GM21423 (cell line): Measurements from ENCODE around the gene CLCN6.

ENCODE experiments used
- ATAC-seq: cut with Tn5 transposase; IDR thresholded peaks from one replicate; pipeline ENCODE4 v1.9.1; 2021; ENCODE audit warnings: mild to moderate bottlenecking, moderate library complexity; ENCODE audit not compliant: unreplicated experiment

Gene CLCN6, protein sequence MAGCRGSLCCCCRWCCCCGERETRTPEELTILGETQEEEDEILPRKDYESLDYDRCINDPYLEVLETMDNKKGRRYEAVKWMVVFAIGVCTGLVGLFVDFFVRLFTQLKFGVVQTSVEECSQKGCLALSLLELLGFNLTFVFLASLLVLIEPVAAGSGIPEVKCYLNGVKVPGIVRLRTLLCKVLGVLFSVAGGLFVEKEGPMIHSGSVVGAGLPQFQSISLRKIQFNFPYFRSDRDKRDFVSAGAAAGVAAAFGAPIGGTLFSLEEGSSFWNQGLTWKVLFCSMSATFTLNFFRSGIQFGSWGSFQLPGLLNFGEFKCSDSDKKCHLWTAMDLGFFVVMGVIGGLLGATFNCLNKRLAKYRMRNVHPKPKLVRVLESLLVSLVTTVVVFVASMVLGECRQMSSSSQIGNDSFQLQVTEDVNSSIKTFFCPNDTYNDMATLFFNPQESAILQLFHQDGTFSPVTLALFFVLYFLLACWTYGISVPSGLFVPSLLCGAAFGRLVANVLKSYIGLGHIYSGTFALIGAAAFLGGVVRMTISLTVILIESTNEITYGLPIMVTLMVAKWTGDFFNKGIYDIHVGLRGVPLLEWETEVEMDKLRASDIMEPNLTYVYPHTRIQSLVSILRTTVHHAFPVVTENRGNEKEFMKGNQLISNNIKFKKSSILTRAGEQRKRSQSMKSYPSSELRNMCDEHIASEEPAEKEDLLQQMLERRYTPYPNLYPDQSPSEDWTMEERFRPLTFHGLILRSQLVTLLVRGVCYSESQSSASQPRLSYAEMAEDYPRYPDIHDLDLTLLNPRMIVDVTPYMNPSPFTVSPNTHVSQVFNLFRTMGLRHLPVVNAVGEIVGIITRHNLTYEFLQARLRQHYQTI

DNA sequence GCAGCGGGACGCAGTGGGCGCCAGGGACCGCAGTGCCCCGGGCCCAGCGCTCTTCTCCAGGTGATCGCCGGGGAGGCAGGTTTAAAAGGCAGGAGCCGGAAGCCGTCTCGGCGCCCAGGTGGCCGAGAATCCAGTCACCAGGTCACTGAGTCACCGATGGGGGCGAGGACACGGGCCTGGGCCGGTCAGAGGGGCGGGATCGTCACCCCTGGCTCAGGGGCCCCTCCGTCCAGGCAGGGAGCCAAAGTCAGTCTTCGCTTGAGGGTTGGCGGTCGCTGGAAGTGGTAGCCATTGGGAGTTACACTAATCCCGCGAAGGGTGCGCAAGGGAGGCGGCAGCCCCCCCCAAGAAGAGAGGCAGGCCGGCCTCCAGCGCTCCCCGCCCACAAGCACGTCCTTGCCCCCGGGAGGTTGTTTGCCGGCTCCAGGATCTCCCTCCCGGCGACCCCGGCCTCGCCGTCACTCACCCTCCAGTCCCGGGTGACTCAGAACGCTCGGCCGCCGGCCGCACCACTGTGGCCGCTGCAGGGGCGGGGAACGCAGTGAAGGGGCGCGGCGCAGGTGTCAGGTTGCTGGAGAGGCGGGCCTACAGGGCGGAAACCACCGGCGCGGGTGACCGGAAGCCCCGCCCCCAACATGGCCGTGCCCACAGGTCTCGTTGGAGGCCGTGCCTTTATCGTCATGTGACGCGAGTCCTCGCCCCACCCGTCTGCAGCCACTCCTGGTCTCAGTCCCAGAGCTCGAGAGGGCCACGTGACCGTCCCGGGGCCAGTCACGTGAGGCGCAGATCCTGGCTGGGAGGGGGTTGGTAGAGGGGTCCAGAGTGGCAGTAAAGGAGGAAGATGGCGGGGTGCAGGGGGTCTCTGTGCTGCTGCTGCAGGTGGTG is at the start of gene CLCN6, which contains the start of gene MTHFR:
CLCN6 (plus strand) TSS at position 770 of the 885 bp plus-strand sequence; CDS start at position 842, 72 bp downstream.
MTHFR (minus strand) TSS at position 543 of the 885 bp plus-strand sequence. CDS start 2,848 bp downstream, outside the sequence.
- peak; percentile 75 for ATAC-seq

DNA sequence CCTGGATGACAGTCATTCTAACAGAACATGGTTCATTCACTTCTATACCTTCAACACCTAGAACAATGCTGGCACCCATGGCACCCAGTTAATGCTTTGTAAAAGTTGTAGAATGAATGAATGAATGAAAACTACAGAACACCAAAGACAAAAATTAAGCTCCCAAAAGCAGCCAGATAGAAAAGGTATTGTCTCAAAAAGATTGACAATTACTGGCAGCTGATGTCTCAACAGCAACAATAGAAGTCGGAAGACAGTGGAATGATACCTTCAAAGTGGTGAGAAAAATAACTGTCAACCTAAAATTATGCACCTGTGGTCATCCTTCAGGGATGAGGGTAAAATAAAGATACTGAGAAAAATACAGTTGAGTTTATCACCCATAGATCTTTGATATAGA is 48.9 kb upstream of the CLCN6 start:
- no peak for ATAC-seq

DNA sequence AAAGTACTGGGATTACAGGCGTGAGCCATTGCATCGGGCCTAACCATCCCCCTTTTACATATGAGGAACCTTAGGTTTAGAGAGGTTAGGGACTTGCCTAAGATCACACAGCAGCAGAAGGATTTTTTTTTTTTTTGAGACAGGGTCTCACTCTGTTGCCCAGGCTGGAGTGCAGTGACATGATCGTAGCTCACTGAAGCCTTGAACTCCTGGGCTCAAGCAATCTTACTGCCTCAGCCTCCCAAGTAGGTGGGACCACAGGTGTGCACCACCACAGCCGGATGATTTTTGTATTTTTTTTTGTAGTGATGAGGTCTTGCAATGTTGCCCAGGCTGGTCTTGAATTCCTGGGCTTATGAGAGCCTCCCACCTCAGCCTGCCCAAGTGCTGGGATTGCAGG is 46.2 kb upstream of the CLCN6 start:
- ATAC-seq: no peak

DNA sequence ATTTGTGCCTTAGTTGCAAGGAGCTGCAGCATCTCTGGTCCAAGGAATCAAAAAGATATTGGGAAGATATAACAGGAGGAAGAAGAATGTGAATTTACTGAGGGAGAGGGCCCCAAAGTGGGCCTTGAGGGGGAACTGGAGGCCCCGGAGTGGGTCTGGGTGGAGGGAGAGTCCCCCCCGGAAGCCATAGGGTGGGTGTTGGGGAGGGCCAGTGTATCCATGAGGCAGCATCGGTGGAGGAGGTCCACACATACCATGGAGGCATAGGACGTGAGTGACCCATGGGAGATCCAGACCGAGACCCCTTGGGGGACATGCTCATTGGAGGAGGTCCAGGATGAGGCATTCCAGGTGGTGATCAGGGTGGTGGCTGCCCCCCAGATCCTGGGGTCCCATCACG is 44.7 kb upstream of the CLCN6 start:
- ATAC-seq: no peak

DNA sequence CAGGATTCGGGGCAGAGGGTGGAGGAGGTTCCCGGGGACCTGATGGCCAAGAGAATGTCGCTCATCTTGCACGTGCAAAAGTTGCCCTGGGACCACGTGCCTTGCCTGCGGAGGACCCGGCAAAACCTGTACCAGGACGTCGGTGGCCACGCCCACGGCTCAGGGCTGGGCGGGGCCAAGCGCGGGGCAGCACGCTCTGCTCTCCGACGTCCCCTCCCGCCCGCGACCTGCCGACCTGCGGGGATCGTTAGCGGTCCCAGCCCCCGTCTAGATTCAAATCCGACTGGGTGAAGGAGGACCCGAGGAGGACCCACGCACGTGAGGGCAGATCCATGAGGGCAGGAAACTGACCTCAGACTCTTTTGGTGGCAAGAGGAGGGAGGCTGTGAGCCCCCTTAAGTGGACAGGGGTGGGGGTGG is 44.0 kb upstream of the CLCN6 start, which contains the start of gene C1orf167:
C1orf167 (plus strand) TSS at position 206 of the 419 bp plus-strand sequence. CDS start 2,208 bp downstream, outside the sequence.
- no peak for ATAC-seq

DNA sequence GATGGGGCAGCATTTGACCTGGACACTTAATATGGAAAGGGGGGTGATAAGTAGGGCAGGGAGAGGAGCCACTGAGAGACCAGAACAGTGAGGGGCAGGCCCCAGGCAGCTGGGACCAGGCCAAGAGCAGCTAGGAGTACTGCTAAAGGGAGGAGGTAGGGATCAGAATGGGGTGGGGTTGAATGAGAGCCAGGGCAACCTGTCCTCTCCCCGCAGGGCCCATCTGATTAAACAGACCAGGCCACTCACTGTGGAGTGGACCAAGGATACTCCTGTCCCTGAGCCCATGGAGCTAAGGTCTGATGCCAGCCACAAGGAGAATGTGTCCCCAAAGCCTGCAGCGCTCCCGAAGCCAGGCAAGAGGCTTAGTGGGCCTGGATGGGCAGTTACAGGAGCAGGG is 41.9 kb upstream of the CLCN6 start:
- no peak for ATAC-seq

DNA sequence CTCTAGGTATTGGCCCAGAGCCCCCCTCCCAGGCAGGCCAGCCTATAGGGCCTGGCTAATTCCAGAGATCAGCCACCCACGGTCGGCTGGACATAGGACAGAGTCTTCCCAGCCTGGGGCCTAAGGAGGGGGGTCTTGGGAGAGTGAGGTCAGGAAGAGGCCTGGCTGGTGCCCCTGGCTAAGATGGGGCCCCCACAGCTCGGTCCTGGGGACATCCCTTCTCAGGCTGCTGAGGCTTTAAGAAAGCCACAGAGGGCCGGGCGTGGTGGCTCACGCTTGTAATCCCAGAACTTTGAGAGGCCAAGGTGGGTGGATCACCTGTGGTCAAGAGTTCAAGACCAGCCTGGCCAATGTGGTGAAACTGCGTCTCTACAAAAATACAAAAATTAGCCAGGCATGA is 41.5 kb upstream of the CLCN6 start:
- ATAC-seq: no peak

DNA sequence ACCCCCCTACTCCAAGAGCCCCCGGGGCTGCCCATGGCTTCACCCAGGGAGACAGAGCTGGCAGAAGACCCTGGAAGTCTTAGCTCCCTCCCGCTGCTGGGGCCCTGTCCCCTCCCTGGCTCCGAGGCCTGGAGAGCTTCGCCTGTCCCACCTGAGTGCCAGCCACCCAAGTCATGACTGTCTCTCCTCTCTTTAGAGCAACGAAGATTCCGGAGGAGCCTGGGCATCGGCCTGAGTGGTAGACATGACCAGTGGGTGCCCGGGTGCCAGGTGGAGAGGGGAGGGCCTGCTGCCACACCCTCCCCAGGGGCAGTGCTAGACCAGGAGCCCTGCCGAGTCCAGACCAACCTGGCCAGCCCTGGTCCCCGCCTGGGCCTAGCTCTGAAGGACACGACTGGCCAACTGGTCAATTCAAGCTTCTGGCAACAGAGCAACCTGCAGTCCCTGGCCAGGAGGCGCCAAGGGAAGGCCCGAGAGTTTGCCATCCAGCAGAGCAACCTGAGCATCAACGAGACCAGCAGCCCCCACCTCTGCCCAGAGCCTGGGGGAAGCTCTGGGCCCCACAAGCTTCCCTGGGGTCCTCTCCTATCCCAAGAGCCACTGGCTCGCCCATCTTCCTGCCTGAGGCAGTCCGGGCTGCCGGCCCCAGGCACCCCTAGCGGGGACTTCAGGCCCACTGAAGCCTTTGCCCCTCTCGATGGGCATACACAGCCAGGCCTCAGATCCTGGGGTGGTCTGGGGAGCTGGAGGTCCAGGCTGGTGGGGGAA is 40.1 kb upstream of the CLCN6 start:
- ATAC-seq: no peak

DNA sequence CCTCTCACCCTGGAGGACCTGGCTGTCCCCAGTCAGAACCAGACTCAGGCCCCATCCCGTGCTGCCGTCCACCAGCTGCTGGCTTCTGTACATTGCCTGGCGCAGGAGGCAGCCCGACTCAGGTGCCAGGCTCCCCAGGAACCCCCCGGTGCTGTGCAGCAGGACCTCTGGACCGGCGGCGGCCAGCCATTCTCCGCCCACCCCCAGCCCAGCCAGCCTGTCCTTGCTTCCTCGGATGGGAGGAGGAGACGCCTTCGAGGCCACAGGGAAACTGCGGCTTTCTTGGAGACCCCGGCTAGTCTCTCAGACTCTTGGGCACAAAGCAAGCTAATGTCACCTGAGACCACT is 39.6 kb upstream of the CLCN6 start:
- no peak for ATAC-seq

DNA sequence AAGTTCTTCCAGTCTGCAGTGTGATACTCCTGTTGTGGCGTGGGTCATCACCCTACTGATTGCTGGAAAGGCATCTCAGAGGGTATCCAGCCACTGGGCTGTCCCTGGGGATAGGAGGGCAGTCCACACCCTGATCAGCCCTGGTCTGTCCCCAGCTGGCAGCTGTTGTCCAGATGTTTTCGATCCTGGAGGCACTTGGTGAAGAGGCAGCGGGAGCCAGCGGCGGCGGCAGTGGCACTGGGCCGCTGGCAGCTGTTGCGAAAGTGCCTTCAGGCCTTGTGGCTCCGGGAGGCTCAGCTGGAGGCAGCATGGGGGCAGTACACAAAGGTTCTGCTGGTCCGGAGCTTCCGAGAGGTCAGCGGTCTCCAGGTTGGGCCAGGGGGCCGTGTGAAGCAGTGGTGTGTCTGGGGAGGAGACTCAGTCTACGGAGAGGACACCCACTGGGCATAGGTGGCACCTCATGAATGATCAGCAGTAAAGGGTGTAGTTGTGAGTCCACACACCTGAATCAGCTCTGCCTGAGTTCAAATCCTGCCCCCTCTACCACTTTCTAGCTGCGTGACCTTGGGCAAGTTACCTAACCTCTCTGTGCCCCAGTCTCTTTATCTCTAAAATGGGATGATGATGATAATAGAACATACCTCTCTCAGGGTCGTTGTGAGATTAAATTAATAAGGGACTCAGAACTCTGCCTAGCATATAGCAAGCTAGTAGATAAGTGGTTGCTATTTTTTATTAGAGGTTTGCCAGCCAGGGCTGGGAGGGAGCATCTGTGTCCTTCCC is 37.9 kb upstream of the CLCN6 start:
- ATAC-seq: no peak

DNA sequence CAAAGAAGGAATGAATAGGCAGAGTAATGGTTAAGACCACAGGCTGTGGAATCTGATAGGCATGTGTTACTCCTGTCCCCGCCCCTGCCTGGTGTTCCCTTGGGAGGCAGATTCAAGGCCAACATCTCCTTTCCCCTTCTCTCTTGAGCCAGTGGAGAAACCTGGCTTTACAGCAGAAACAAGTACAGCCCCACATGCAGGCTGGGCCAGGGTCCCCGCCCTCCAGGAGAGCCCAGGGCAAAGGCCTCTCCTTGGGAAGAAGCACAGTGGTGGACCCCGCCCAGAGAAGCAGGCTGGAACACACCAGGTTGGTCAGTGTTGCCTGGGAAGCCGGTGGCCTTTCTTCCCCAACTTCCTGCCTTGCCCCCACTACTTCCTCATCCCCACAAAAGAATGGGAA is 37.2 kb upstream of the CLCN6 start:
- no peak for ATAC-seq

DNA sequence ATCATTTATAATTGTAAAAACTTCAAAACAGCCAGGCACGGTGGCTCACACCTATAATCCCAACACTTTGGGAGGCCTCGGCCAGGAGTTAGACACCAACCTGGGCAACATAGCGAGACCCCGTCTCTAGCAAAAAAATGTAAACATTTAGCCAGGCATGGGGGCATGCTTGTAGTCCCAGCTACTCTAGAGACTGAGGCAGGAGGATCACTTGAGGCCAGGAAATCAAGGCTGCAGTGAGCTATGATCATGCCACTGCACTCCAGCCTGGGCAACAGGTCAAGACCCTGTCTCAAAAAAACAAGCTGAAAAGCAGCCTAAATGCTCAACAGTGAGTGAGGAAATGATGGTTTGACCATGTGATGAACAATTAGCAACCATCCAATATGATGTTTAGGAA is 36.7 kb upstream of the CLCN6 start:
- ATAC-seq: no peak

DNA sequence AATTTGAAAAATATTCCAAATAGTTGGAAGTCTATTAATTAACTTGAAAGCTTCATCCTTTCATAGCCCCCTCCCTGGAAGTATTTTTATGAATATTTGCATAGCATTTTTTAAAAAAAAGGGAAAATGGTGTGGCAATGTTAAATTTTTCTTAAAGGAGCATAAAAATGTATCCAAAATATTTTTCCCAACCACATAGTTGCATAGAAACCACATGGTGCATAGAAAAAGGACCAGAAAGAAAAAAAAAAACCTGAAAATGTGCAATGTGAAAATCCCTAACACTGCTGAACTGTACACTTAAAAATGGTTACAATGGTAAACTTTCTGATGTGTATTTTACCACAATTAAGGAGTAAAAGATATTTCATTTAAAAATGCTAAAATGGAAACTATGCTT is 36.0 kb upstream of the CLCN6 start:
- no peak for ATAC-seq

DNA sequence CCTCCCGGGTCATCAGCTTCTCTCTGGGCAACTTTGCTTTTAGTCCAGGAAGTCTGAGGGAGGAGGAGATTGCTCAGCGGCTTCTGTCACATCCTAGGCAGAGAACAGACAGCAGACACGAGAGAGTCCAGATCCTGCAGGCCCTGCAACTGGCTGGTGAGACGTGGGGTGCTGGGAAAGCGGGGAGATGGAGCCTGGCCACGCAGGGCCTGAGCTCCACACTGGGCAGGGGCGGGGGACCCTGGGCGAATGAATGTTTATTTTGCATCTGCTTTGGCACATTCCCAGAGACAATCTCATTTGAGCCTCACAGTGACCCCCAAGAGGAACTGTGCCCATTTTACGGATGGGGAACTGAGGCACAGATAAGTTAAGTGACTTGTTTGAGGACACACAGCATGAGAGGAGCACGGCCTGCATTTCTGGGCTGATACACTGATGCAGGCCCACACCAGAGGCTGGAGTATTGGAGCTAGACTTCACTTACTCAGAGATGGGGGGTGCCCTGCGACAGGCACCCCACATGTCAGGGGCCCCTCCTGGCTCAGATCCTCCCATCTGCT is 34.4 kb upstream of the CLCN6 start:
- no peak for ATAC-seq

DNA sequence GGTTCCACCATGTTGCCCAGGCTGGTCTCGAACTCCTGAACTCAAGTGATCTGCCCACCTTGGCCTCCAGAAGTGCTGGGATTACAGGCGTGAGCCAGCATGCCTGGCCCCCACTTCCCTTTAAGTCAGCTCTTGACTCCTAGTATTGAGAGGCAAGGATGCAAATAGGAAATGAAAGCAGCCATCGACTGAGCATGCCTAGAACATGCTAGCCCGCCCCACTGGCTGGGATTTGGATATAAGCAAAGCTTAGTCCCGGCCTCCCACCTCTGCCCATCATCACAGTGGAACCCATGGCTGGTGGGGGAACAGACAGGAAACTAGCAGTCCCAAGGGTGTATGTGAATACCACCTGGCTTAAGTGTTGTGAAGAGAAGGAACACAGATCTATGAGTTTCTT is 33.5 kb upstream of the CLCN6 start:
- no peak for ATAC-seq

DNA sequence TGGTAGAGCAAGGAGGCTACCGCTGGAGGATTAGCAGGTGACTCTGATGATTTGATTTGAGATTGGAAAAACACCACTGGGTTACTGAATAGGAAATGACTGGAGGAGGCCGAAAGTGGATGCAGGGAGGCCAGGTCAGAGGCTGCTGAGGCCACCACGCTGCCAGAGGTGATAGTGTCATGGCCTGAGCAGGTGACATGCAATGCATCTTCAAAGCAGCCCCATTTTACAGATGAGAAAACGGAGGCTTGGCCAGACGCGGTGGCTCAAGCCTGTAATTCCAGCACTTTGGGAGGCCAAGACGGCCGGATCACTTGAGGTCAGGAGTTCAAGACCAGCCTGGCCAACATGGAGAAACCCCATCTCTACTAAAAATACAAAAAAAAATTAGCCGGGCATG is 31.2 kb upstream of the CLCN6 start:
- no peak for ATAC-seq

DNA sequence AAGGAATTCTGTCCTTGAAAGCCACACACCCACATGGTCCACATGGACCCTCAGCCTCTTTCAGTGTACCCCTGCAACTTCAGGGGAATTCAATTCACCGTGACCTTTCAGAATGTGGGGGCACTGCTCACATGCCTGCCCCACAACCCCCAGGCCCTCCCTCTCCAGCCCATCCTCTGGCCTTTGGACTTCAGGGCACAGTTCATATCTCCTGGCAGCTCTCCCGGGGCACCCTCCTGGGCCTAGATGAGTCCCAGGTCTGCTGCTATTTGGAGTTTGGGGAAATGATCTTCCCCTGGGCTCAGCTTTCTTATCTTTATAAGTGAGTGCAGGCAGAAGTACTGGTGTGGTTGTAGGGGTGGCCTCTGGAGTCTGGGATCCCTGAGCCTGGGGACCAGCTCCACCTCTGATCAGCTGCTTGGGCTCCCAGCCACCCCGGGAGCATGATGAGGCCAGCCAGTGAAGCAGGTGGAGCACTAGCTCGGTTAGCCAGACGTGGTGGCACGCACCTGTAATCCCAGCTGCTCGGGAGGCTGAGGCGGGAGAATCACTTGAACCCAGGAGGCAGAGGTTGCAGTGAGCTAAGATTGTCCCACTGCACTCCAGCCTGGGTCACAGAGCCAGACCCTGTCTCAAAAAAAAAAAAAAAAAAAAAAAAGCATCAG is 28.2 kb upstream of the CLCN6 start:
- ATAC-seq: no peak

DNA sequence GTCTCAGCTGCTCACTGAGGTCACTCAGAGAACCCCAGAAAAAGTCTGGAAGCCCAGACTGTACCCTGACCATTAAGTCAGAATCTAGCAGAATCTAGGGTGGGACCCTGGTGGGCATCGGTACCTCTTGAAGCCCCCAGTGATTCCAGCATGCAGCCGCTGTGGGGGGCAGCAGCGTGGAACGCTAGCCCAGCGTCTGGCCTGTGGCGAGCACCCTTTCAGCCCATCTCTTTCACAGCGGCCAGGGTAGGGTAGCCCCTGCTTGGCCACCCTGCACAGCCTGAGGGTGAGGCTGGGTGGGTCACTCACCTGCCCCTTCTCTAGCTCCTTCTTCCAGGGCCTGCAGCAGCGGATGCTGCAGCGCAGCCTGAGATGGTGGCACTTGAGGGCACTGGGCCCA is 27.7 kb upstream of the CLCN6 start:
- no peak for ATAC-seq
